Activated CD8-positive, alpha-beta memory T cell treated with anti-CD3 and anti-CD28 coated beads for 48 hours (primary cell): ENCODE data around the gene MKLN1.
"Not testable (repeated sequence)": the region's sequence is repeated elsewhere in the genome, so short reads cannot be mapped to it uniquely, and the experiment has no call there.

ENCODE experiments used
- DNase-seq, 3 experiments: peaks; one replicate each; pipeline ENCODE4 v3.0.0-alpha.2; 2020; ENCODE audit warnings: low read depth in 2 of 3, low spot score in 2 of 3

The MKLN1 gene

GRCh38 chr7:131388126-131388525 is 60.5 kb downstream of the MKLN1 start:
- no peak for DNase-seq

DNA sequence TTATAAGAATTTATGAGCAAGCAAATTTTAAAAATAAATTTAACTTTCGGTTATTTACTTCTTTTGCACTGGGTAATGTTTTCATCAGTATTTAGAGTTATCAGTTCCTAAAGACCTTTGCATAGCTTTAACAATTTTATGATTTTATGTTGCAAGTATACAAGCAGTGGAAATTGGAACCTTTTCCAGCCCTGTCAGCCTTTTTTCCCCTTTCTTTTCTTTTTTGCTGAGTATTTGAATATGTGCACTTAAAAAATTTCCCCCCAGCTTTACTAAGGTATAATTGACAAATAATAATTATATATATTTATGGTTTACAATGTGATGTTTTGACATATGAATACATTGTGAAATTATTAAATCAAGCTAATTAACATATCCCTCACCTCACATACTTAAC is 62.6 kb downstream of the MKLN1 start:
- DNase-seq = no peak

- no peak for DNase-seq
Measured at GRCh38 chr7:131391145-131391544, 63.5 kb downstream of the MKLN1 start.

DNA sequence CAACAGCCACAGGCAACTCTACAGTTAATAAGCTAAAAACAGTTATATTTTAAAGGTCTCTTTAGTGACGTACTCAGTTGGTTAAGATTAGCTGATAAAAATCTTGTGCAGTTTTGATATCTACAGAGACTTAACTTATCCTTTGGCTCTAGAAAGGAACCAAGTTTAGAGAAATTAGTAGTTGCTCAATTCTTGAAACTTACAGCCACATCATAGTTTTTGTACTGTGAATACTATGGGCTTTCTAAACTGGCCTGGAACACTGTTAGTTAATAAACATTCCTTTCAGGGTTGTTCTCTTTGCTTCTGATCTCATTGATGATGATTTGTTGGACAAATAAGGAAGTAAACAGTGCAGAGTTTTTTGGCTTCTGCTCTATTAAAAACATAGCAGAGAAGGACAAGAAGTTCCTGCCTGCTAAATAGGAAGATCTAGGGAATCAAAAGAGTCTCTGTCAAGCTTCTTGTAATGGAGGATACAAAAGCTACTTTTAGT is 73.1 kb downstream of the MKLN1 start:
- DNase-seq = no peak

- no peak for DNase-seq
Measured at GRCh38 chr7:131401194-131401593, 73.5 kb downstream of the MKLN1 start.

DNA sequence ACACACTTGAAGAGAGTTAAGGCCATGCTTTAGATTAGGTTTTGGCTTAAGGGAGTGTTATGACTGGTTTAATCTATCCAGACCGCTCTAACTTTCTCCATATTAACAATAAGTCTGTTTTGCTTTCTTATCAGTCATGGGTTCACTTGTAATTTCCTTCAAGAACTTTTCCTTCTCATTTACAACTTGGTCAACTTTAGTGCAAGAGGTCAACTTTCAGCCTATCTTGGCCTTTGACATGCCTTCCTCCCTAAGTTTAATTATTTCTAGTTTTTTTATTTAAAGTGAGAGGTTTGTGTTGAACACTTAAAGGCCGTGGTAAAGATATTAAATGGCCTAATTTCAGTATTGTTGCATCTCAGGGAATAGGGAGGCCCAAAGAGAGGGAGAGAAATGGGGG is 75.6 kb downstream of the MKLN1 start:
- DNase-seq = no peak

GRCh38 chr7:131404226-131404911 is 76.7 kb downstream of the MKLN1 start:
- no peak for DNase-seq

- DNase-seq = no peak
Measured at GRCh38 chr7:131409129-131409766, 81.6 kb downstream of the MKLN1 start.

DNA sequence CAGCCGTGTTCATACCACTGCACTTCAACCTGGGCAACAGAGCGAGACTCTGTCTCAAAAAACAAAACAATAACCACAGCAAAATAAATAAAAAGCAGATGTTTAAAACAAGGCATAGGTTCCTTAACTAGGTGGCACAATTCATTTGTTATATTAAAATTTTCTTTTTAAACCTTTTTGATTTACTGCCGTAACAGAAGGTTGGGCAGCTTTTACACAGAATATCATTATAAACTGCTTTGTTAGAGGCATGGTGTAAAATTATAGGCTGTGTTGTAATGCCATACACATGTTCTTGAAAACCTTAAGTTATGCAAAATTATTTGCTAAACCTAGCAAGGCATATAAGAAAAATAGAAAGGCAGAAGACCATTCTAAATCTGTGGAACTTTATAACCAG is 84.4 kb downstream of the MKLN1 start:
- no peak for DNase-seq

DNA sequence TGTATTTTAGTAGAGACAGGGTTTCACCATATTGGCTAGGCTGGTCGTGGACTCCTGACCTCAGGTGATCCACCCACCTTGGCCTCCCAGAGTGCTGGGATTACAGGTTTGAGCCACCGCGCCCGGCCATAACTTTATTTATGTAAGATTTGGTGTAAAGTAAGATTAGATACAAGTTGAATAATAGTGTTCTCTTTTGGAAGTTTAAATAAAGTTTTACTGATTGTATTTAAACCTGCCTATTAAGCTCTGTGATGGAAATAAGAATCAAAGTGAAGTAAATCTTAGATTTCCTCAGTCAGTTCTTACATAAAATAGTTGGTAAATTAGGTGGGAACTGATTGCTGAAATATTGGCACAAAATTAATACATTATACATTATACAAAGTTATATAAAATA is 86.0 kb downstream of the MKLN1 start:
- no peak for DNase-seq

DNA sequence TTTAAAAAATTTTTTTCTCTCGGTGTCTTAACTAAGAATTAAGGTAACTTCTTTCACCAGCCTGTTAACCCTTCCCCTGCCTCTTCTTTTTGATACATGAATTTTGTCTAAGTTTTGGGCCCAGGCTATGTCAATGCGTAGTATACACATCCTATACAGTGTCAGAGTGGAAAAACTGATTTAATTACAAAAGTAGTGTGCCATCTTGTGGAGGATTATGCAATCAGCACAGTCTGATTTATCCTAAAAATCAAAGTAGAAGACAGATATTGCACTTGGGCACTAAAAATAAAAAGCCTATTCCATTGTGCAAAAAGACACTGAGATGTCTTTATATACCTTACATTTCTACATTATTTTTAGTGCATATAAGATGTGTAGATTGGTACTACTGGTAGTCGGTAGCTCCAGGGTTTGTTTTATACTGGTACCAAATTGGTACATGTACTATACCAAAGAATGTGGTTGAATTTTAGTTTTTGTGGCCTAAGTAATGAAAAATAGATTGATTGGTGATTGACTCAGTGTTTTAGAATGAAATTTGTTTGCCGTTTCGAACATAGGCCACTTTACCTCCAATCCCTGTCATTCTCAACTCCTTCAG is 96.6 kb downstream of the MKLN1 start:
- no peak for DNase-seq

DNA sequence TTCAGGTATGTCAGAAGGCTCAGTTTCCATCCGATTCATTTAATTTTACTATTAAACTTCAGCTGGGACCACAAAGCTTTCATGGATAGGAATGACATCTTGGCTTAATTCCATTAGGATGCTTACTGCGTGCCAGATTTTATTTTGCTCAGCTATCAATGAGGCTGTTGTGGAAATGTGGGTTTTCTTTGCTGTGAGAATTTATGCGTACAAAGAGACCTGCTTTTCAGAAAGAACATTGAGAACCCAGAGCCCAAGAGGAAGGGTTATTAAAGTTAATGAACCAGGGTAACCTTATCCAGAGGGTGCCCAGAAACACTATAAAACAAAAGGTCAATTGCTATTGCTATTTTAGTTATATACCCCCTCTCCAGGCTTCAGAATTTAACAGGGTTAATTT is 98.3 kb downstream of the MKLN1 start:
- DNase-seq = no peak

GRCh38 chr7:131430826-131431225 is 103.2 kb downstream of the MKLN1 start:
- not testable (repeated sequence) for DNase-seq

GRCh38 chr7:131431289-131431688 is 103.6 kb downstream of the MKLN1 start:
- no peak for DNase-seq

DNA sequence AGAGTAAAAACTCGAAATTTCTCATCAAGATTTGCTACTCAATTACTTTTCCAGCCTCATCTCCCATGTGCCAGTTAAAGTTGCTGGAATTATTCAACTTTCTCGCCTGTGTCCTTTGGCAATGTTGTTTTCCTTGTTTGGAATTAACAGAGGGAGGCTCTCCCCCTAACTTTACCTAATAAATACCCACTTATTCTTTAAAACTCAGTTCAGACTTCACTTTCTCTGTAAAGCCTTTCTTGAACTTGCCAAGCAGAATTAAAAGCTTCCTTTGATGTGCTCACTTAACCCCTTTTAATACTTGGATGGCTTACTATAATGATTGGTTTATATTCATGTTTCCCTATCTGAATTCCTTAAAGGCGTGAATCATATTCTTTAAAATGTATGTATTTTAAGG is 104.1 kb downstream of the MKLN1 start:
- no peak for DNase-seq

GRCh38 chr7:131436384-131436783 is 108.7 kb downstream of the MKLN1 start:
- DNase-seq = no peak

DNA sequence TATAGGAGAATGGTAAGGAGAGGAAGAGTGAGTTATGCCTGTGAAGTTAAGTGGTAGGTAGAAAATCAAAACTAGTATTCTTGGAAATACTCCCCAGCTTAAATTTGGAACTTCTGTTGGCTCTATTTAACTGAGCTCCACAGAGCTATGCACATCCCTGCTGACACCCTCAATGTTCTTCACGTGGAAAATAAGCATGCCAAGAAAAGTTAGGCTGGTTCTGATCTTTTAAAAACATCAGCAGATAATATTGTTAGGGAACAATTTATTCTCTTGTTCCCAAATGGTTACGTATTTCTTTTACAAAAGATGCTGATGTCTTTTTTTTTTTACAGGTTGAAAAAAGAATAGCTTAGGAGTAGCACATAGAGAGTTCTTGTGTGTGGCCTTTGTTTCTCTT is 111.3 kb downstream of the MKLN1 start:
- DNase-seq = no peak

GRCh38 chr7:131443496-131443895 is 115.8 kb downstream of the MKLN1 start:
- DNase-seq = no peak

DNA sequence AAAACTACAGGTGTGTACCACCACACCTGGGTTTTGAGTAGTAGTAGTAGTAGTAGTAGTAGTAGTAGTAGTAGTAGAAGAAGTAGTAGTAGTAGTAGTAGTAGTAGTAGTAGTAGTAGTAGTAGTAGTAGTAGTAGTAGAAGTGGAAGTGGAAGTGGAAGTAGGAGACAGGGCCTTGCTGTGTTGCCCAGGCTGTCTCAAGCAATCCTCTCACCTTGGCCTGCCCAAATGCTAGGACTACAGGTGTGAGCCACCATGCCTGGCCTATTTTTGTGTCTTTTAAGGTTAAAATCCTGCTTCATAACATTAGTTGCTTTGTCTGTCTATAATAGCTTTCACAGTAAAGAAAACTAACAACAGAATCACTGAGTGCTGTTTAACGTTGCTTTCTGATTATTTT is 117.0 kb downstream of the MKLN1 start:
- DNase-seq = no peak

DNA sequence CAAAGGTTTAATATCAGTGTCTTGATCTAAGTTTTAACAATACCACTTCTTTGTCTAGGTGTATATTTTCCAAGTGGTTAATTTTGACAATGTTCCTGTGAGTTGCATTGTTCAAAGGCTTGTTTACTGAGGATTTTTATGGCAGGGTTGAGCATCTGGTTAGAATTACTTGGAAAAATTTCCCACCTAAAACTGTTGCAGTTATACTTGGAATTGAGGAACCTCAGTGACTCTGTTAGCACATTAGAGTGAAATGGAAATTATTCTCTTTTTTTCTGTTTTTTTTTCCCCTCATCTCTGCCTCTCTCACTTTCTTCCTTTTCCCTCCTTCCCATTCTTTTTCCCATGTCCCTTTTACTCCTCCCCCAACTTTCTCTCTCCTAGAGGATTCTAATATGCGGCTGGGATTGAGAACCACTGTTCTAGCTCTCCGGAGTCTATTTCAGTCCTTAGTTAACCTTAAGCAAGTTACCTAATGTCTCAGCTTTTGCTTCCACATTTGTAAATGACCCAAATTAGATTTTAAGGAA is 121.8 kb downstream of the MKLN1 start:
- no peak for DNase-seq

DNA sequence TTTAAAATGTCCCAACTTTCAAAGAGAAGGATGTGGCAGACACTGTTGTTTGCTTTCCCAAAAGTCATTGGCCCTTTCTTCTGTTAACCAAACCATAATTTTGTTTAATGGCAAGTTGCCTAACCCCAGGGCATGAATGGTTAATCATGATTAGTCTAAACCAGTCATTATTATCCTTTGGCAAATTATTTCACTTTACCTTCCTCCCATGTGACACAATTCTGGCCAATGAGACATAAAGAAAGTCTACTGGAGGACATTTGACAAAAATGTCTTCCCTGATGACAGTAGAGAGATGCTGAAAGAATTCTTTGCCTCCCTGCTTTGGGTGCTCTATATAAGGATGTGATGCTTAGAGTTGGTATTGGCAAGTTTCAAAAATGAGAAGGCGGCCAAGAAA is 126.8 kb downstream of the MKLN1 start:
- no peak for DNase-seq

GRCh38 chr7:131455001-131455400 is 127.3 kb downstream of the MKLN1 start:
- DNase-seq = no peak
